Heart left ventricle (tissue), 16 donors: ENCODE results near the gene TRMT2A. TPM values are rescaled to one million over a fixed set of nuclear protein-coding genes. Genes with fewer than 3 reads are reported as not detected.

Experiments
- ATAC-seq, 4 donors: fragments of 200-7000 bp; cut with Tn5 transposase; one replicate each; pipeline ENCODE4 v1.9.1; 2020 to 2022; ENCODE audit warnings: moderate library complexity in 4 of 4, mild to moderate bottlenecking in 3 of 4, moderate number of reproducible peaks in 1 of 4
- DNase-seq, 5 donors: peaks; one replicate each; pipeline ENCODE4 v3.0.0-alpha.2; 2020
- H3K27ac ChIP-seq, 12 donors: fragments of 200-600 bp; sonication (generic) in 4 of 12; one replicate each; pipeline versions ENCODE4 v1.5.0 to v1.8.0; 2016 to 2022; ENCODE audit warnings: mild to moderate bottlenecking in 2 of 12
- H3K27me3 ChIP-seq, 9 donors: fragments of 200-600 bp; sonication (generic) in 2 of 9; one replicate each; pipeline versions ENCODE4 v1.5.1 to v1.8.0; 2016 to 2022; ENCODE audit warnings: mild to moderate bottlenecking in 3 of 9
- H3K36me3 ChIP-seq, 9 donors: fragments of 200-600 bp; sonication (generic) in 2 of 9; one replicate each; pipeline versions ENCODE4 v1.5.0 to v1.8.0; 2018 to 2022; ENCODE audit warnings: mild to moderate bottlenecking in 2 of 9
- H3K4me1 ChIP-seq, 12 donors: fragments of 200-600 bp; sonication (generic) in 4 of 12; one replicate each; pipeline versions ENCODE4 v1.5.0 to v1.8.0; 2016 to 2022; ENCODE audit warnings: mild to moderate bottlenecking in 3 of 12
- H3K4me3 ChIP-seq, 12 donors: fragments of 200-600 bp; sonication (generic) in 4 of 12; one replicate each; pipeline versions ENCODE4 v1.5.0 to v1.8.0; 2017 to 2022; ENCODE audit warnings: mild to moderate bottlenecking in 9 of 12, moderate library complexity in 4 of 12
- H3K9me3 ChIP-seq, 12 donors: fragments of 200-600 bp; sonication (generic) in 4 of 12; one replicate each; pipeline versions ENCODE4 v1.5.0 to v1.8.0; 2016 to 2022; ENCODE audit warnings: mild to moderate bottlenecking in 1 of 12
- POLR2A ChIP-seq, 2 donors: fragments of 450-650 bp; IDR thresholded peaks; one replicate each; pipeline ENCODE4 v1.6.1; 2017; ENCODE audit warnings: antibody characterized with exemption in 2 of 2, mild to moderate bottlenecking in 2 of 2, moderate library complexity in 2 of 2
- WGBS, 4 donors: extraction: QIAGEN DNeasy Blood & Tissue Kit in 2 of 4; methylation state at CpG; one replicate each; pipeline versions ENCODE4 v1.1.5 to v1.1.7; 2013 to 2018; 5-methylcytosine and 5-hydroxymethylcytosine counted together
- intact Hi-C, 10 donors: fragments of 100-400 bp; cut with DNase I; formaldehyde crosslinking; loops; one replicate each; pipeline versions ENCODE4 v1.11.1 to v1.14.2; 2022
- polyA plus RNA-seq, 2 donors: library from polyadenylated mRNA; stranded (reverse); fragments of 200-250 nt; gene quantifications; one replicate each; pipeline ENCODE4 v1.2.3, GENCODE V29; 2013
- total RNA-seq, 9 donors: library from RNA; depleted of rRNA in 2 of 9; stranded (reverse); fragments of >200 nt in 2 of 9; fragmentation: NEBNext Ultra II Directional in 3 of 9; extraction: Animal tissue kit (Norgen Biotek cat#: 25700) in 3 of 9; gene quantifications; one replicate each; pipeline versions ENCODE4 v1.1.0 to v1.2.4, GENCODE V29; 2016 to 2023
- TF ChIP-seq, protein P1 (sequence below), 12 donors: fragments of 200-600 bp; sonication (generic) in 4 of 12; IDR thresholded peaks; one replicate each; pipeline versions ENCODE4 v1.5.0 to v1.8.0; 2018 to 2022; ENCODE audit warnings: antibody characterized with exemption in 12 of 12, mild to moderate bottlenecking in 5 of 12
- donor health status: ischemic (EF 13 %, LVEDD 7.1; RV severe dilation, severe dysfunction).
- donor health status: healthy with polysubstance abuse.
- donor health status: DM: no; HTN: yes; CAD: no.
- donor health status: DM: no; HTN: no; CAD: no.
- donor health status: ischemic (EF 25% LVEDD 6.9; RV normal size, moderate dysfunction).
- donor health status: ischemic (EF 25% LVEDD 5.7; RV mildly dilated, moderate dysfunction).
- donor health status: healthy.
- donor health status: DM: yes; HTN: yes; CAD: no.
- donor health status: ischemic (EF 35%, LVEDD 5.7; RV mildly dilated, moderate dysfunction).
- donor health status: nonischemic (EF 11% LVEDD 7.7; RV severe dilation, severe dysfunction).
- donor health status: DM: yes; HTN: yes; CAD: no.
- donor health status: PGD.
- donor health status: ischemic (EF 29% LVEDD 5.4; RV normal size, mild dysfunction).
- donor health status: nonischemic (EF 23%, LVEDD 6.1; RV moderate dilation, normal function).

Gene TRMT2A
- total and polyA plus RNA-seq, 11 donors, result 15.8 to 31.3 (median 20.2) TPM

DNA sequence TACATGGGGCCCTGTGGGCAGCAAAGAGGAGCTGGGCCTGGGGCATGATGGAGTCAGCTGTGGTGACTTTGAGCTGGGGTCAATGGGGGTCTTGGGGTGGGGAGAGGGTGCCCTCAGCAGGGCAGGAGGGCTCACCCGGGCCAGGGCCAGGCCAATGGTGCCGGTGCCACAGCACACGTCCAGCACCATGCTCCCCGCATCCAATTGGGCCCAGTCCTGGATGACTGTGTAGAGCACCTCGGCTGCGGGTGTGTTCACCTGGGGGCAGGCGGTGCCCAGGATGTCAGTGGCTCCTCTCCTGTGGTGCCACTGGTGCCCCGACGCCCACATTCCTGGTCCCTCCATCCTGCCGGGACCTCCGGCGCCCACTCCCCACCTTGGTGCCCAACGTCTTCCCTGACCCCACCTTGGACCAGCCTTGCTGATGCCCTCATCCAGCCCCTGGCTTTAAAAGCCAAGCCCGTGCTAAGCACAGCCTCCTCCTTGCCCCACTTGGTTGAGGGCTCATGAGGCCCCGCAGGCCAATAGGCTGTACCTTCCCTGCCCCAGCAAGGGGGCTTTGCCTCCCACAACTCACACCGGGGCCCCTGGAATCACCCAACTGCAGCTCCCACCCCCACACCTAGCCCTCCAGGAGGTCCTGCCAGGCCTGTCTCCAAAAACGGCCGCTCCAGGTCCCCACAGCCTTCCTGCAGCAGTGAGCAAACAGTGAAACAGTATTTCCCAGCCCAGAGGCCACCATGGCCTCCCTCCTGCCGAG lies 3.3 kb downstream of the TRMT2A start:
- DNase-seq (peak in 2 of 5 donors; percentile 22 to 58), ATAC-seq (no peak)
- H3K27me3 ChIP-seq, result no peaks in the 10 kb centered on the region
- H3K27ac ChIP-seq, result no peak overlapping the region
- TF ChIP-seq, protein P1, sequence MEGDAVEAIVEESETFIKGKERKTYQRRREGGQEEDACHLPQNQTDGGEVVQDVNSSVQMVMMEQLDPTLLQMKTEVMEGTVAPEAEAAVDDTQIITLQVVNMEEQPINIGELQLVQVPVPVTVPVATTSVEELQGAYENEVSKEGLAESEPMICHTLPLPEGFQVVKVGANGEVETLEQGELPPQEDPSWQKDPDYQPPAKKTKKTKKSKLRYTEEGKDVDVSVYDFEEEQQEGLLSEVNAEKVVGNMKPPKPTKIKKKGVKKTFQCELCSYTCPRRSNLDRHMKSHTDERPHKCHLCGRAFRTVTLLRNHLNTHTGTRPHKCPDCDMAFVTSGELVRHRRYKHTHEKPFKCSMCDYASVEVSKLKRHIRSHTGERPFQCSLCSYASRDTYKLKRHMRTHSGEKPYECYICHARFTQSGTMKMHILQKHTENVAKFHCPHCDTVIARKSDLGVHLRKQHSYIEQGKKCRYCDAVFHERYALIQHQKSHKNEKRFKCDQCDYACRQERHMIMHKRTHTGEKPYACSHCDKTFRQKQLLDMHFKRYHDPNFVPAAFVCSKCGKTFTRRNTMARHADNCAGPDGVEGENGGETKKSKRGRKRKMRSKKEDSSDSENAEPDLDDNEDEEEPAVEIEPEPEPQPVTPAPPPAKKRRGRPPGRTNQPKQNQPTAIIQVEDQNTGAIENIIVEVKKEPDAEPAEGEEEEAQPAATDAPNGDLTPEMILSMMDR (IDR thresholded peaks at IDR 0.05), result no peak
- TF ChIP-seq POLR2A (IDR thresholded peaks at IDR 0.05), result no peak
- H3K36me3 ChIP-seq, result peaks cover 0 to 70% (median 61%) of the 10 kb centered on the region in 9 donors
- H3K4me1 ChIP-seq, result peaks cover 0 to 43% (median 19%) of the 10 kb centered on the region in 12 donors
- no peaks in the 10 kb centered on the region for H3K9me3 ChIP-seq
- intact Hi-C loops, result loop anchor here in 2 of 10 donors (10.0 kb wide), 1 partner anchor 89 kb away; the partner anchor contains the start of gene TANGO2 (in 2 of the 2)
- 87 to 94% (median 91%) methylated on average over 11 to 19 of the region's 19 CpGs for WGBS, 4 donors
- no peak overlapping the region for H3K4me3 ChIP-seq

DNA sequence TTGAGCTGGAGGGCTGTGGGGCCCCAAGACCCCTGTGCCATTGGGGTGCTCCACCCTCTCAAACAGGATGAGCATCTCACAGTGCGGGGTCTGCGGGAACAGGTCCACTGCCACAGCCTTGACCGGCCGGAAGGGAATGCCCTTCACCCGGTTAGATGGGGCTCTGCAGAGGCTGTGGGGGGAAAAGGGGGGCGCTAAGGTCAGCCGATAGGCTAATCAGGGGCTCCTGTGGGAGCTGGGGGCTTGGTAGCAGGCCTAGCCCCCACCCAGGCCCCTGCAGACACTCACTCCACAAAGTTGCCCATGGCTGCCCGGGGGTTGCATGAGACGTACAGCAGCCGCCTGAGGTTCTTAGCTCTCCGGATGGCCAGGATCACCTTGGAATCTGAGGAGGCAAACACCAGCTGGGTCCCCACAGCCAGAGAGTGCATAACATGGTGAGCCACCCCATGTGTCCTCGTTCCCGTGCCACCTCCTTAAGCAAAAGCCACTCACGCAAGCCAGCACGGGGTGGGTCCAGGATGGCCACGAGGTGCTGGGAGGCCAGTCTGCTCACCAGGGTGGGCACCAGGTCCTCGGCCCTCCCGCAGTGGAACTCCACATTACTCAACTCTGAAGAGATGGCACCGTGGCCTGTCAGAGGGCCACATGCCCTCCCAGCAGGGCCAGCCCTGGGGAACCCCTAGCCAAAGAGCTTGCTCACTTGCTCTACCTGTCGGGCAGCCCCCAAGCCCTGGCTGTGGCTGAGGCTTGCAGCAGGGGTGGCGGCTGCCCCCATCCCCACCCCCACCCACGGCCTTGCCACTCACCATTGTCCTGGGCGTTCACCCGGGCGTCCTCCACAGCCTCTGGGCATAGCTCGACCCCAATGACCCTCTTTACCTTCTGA lies 4.2 kb downstream of the TRMT2A start:
- Histone ChIP-seq H3K4me1 (peaks cover 0 to 34% (median 11%) of the 10 kb centered on the region in 12 donors), H3K27me3 (no peaks in the 10 kb centered on the region), H3K4me3 (no peak overlapping the region), H3K9me3 (no peaks in the 10 kb centered on the region), H3K27ac (peak overlapping the region in 1 of 12 donors; percentile 19), H3K36me3 (peaks cover 0 to 79% (median 67%) of the 10 kb centered on the region in 9 donors)
- DNase-seq (peak in 2 of 5 donors; percentile 10 to 44), ATAC-seq (no peak)
- TF ChIP-seq POLR2A (IDR thresholded peaks at IDR 0.05), result no peak
- TF ChIP-seq, protein P1 (IDR thresholded peaks at IDR 0.05), result no peak
- intact Hi-C loops, result loop anchor here in 2 of 10 donors (10.0 kb wide), 1 partner anchor 88 kb away; the partner anchor contains the start of gene TANGO2 (in 2 of the 2)
- WGBS, 4 donors, result 79 to 87% (median 82%) methylated on average over 16 to 26 of the region's 26 CpGs

DNA sequence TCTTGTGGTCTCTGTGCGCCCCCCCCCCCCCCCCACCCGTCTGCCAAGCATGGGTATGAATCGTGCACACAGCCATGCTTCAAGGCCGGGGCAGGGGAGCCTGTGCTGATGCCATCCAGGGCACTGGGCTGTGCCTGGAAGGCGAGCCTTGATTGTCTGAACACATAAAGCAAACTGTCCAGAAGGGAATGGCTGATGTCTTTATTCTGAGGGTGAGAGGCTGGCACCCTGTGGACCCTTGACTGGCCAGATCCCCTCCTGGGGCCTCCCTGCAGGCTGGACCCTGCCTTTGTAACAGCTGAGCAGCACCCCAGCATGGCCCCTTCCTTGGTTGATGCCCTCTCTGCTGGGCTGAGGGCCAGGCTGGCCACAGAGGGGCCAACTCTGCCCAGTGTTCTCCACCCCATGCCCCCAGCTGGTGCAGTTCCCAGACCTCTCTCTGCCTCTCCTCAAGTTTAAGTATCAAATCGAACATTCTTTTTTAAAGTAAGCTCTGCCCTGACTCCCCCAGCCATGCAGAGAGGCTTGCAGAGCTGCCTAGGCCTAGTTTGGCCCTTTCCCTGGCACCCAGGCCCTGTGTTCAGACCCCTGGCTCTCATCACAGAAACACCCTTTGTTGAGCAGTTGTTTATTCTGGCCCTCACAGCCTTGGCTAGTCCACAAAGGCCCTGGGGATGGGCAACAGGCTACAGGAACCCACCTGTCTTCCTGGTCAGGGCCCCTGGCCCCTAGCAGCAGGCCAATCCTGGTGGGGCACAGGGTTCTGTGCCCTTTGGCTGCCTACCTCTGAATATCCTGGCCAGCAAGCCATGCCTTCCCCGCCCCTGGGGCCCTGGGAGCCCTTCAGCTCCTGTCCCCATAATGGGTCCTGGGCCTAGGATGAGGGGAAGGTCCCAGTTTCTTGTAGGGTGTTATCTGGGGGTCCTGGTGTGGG lies 5.1 kb downstream of the TRMT2A start:
- DNase-seq (peak in 2 of 5 donors; percentile 28 to 37), ATAC-seq (no peak)
- H3K4me3 ChIP-seq, result no peak overlapping the region
- no peak for TF ChIP-seq POLR2A (IDR thresholded peaks at IDR 0.05)
- TF ChIP-seq, protein P1 (IDR thresholded peaks at IDR 0.05), result no peak
- H3K9me3 ChIP-seq, result no peaks in the 10 kb centered on the region
- H3K27me3 ChIP-seq, result no peaks in the 10 kb centered on the region
- 50 to 85% (median 72%) methylated on average over 2 to 7 of the region's 7 CpGs for WGBS, 4 donors
- H3K36me3 ChIP-seq, result peaks cover 0 to 88% (median 77%) of the 10 kb centered on the region in 9 donors
- H3K4me1 ChIP-seq, result peaks cover 0 to 31% (median 10%) of the 10 kb centered on the region in 12 donors
- intact Hi-C loops, result loop anchor here in 2 of 10 donors (10.0 kb wide), 1 partner anchor 87 kb away; the partner anchor contains the start of gene TANGO2 (in 2 of the 2)
- H3K27ac ChIP-seq, result peak overlapping the region in 3 of 12 donors; percentile 11 to 20 (median 19)
